B cell (primary cell): ENCODE measurements around the gene MARCHF3. TPM values are rescaled to one million over a fixed set of nuclear protein-coding genes. Genes with fewer than 3 reads are reported as not detected.

Source experiments
- ATAC-seq: fragments of 200-7000 bp; cut with Tn5 transposase; one replicate; pipeline ENCODE4 v1.10.0; 2021; ENCODE audit warnings: low read depth, mild to moderate bottlenecking, moderate number of reproducible peaks, moderate library complexity
- CTCF ChIA-PET: fragments of 350-600 bp; sonication (Branson Sonifier 250); formaldehyde crosslinking; loops from one replicate; lab custom pipeline; 2021; ENCODE audit warnings: antibody characterized with exemption, inconsistent platforms; lab: Charles Lee
- POLR2A ChIA-PET: fragments of 350-600 bp; sonication (Branson Sonifier 250); formaldehyde crosslinking; loops from one replicate; lab custom pipeline; 2021; ENCODE audit warnings: antibody characterized with exemption; lab: Charles Lee
- DNase-seq: peaks from one replicate; pipeline ENCODE4 v3.0.0; 2013
- H2AFZ ChIP-seq: 2 replicates; pipeline ENCODE4 v1.6.1; 2012; ENCODE audit warnings: mild to moderate bottlenecking, low read depth, low read length; ENCODE audit not compliant: insufficient read depth, poor library complexity, severe bottlenecking
- H3K27ac ChIP-seq, 2 donors: 1 replicate in 1 of 2; 2 replicates in 1 of 2; pipeline ENCODE4 v1.5.1; 2012 to 2013; ENCODE audit warnings: low read length in 2 of 2, mild to moderate bottlenecking in 2 of 2, moderate library complexity in 1 of 2
- H3K27me3 ChIP-seq, 4 experiments: fragments of 200-600 bp in 1 of 4; sonication (generic) in 1 of 4; replicated peaks in 1 of 4; 1 replicate in 2 of 4; 2 replicates in 2 of 4; pipeline versions ENCODE4 v1.6.1 to v1.7.0; 2013 to 2016; ENCODE audit warnings: low read length in 3 of 4, mild to moderate bottlenecking in 2 of 4, mixed read lengths in 1 of 4, moderate library complexity in 1 of 4; ENCODE audit not compliant: insufficient read depth in 4 of 4, control insufficient read depth in 3 of 4; ENCODE audit errors: control extremely low read depth in 1 of 4
- H3K36me3 ChIP-seq, 2 experiments: replicated peaks in 1 of 2; 1 replicate in 1 of 2; 2 replicates in 1 of 2; pipeline versions ENCODE4 v1.6.1 to v1.7.1; 2013; ENCODE audit warnings: low read length in 1 of 2; ENCODE audit not compliant: insufficient read depth in 2 of 2, control insufficient read depth in 1 of 2; ENCODE audit errors: control extremely low read depth in 1 of 2, extremely low read depth in 1 of 2
- H3K4me1 ChIP-seq, 2 donors: fragments of 200-600 bp in 1 of 2; sonication (generic) in 1 of 2; 1 replicate in 1 of 2; 2 replicates in 1 of 2; pipeline versions ENCODE4 v1.5.1 to v1.6.1; 2013 to 2017; ENCODE audit warnings: low read length in 2 of 2; ENCODE audit not compliant: control insufficient read depth in 2 of 2, insufficient read depth in 2 of 2
- H3K4me2 ChIP-seq: replicated peaks from 2 replicates; pipeline ENCODE3; 2012; ENCODE audit warnings: mild to moderate bottlenecking, low read depth, low read length; ENCODE audit not compliant: poor library complexity, severe bottlenecking
- H3K4me3 ChIP-seq, 5 experiments: fragments of 200-600 bp in 1 of 5; sonication (generic) in 1 of 5; 1 replicate in 3 of 5; 2 replicates in 2 of 5; pipeline versions ENCODE4 v1.5.1 to v1.7.0; 2011 to 2016; ENCODE audit warnings: low read length in 4 of 5, mild to moderate bottlenecking in 4 of 5, low read depth in 2 of 5, control low read depth in 1 of 5, moderate library complexity in 1 of 5; ENCODE audit not compliant: insufficient read depth in 1 of 5; ENCODE audit errors: control extremely low read depth in 1 of 5, extremely low read depth in 1 of 5
- H3K79me2 ChIP-seq: fragments of 200-600 bp; sonication (generic); one replicate; pipeline ENCODE4 v1.6.0; 2016; ENCODE audit warnings: low read length; ENCODE audit not compliant: control insufficient read depth, insufficient read depth
- H3K9ac ChIP-seq: fragments of 200-600 bp; sonication (generic); 2 replicates; pipeline ENCODE4 v1.6.1; 2017; ENCODE audit warnings: mild to moderate bottlenecking, low read length, moderate library complexity
- H3K9me3 ChIP-seq, 3 donors: one replicate each; pipeline versions ENCODE4 v1.6.1 to v1.7.1; 2013; ENCODE audit warnings: low read length in 2 of 3; ENCODE audit not compliant: control insufficient read depth in 2 of 3, insufficient read depth in 1 of 3; ENCODE audit errors: control extremely low read depth in 1 of 3
- H4K20me1 ChIP-seq: 2 replicates; pipeline ENCODE4 v1.6.0; 2012; ENCODE audit warnings: mild to moderate bottlenecking, low read length; ENCODE audit not compliant: insufficient read depth, control insufficient read depth, poor library complexity, severe bottlenecking
- H3K27ac Mint-ChIP-seq: one replicate; pipeline ENCODE4 v1.8.0; 2021; ENCODE audit warnings: mixed read lengths
- H3K27me3 Mint-ChIP-seq: one replicate; pipeline ENCODE4 v1.8.0; 2021; ENCODE audit warnings: mixed read lengths
- H3K4me1 Mint-ChIP-seq: one replicate; pipeline ENCODE4 v1.8.0; 2021; ENCODE audit warnings: mixed read lengths
- H3K4me3 Mint-ChIP-seq: one replicate; pipeline ENCODE4 v1.8.0; 2021; ENCODE audit warnings: mixed read lengths
- H3K9me3 Mint-ChIP-seq: one replicate; pipeline ENCODE4 v1.8.0; 2022; ENCODE audit warnings: mixed read lengths; ENCODE audit not compliant: insufficient read depth
- CTCF ChIP-seq: fragments of 200-600 bp; IDR thresholded peaks from one replicate; pipeline ENCODE4 v1.8.0; 2022; ENCODE audit warnings: antibody characterized with exemption, mild to moderate bottlenecking
- EZH2 ChIP-seq: IDR thresholded peaks from 2 replicates; pipeline ENCODE4 v1.6.1; 2012; ENCODE audit warnings: borderline replicate concordance, low read depth, mild to moderate bottlenecking, moderate library complexity, low read length; ENCODE audit not compliant: insufficient read depth, poor library complexity, severe bottlenecking
- WGBS: methylation state at CpG from one replicate; pipeline ENCODE4 v1.1.5; 2013; ENCODE audit warnings: missing lambda C conversion rate; ENCODE audit not compliant: insufficient coverage; 5-methylcytosine and 5-hydroxymethylcytosine counted together
- intact Hi-C: fragments of 100-400 bp; cut with micrococcal nuclease; formaldehyde crosslinking; loops from one replicate; pipeline ENCODE4 v1.10.0; 2022
- polyA plus RNA-seq: library from polyadenylated mRNA; depleted of rRNA; stranded (reverse); fragments of >200 nt; gene quantifications from 2 replicates; pipeline ENCODE4 v1.2.3, GENCODE V29; 2012
- total RNA-seq, 2 donors: library from RNA; stranded (reverse); fragments of 120-200 nt in 1 of 2; gene quantifications; 1 replicate in 1 of 2; 2 replicates in 1 of 2; pipeline versions ENCODE4 v1.2.3 to v1.2.4, GENCODE V29; 2013 to 2022

Gene MARCHF3
- total and polyA plus RNA-seq, 2 donors (not counting 1 experiment from before 2014, with no cell fraction given) = 31.6 to 35.0 TPM

GRCh38 chr5:126866851-126867636 is 163.3 kb downstream of the MARCHF3 start:
- intact Hi-C loops = no loop called here
- Mint-ChIP-seq H3K27ac (peak overlapping the region; percentile 27), H3K4me1 (peaks cover 16% of the 10 kb centered on the region), H3K9me3 (no peaks in the 10 kb centered on the region), H3K27me3 (no peaks in the 10 kb centered on the region), H3K4me3 (no peak overlapping the region)
- Histone ChIP-seq H3K4me2 (no peak overlapping the region), H3K9ac (no peak overlapping the region), H3K79me2 (no peaks in the 10 kb centered on the region), H2AFZ (no peak overlapping the region), H3K4me3 (no peak overlapping the region), H3K9me3 (no peaks in the 10 kb centered on the region), H3K27me3 (no peaks in the 10 kb centered on the region), H4K20me1 (no peaks in the 10 kb centered on the region), H3K36me3 (peaks cover 0 to under 1% of the 10 kb centered on the region in 2 experiments), H3K4me1 (peaks cover 15 to 16% of the 10 kb centered on the region in 2 donors), H3K27ac (no peak overlapping the region)
- CTCF ChIA-PET = interaction anchor here (2.2 kb wide), 1 partner anchor 29 kb away, joined by 5 read pairs; no protein-coding TSS in a partner anchor
- ATAC-seq (no peak), DNase-seq (no peak)
- 86% methylated on average over 7 of the region's 8 CpGs for WGBS
- POLR2A ChIA-PET = no interaction called here
- no peak for TF ChIP-seq EZH2
- TF ChIP-seq CTCF = no peak

GRCh38 chr5:126865299-126865698 is 165.1 kb downstream of the MARCHF3 start:
- ChIA-PET CTCF (no interaction called here), POLR2A (no interaction called here)
- Histone ChIP-seq H3K4me2 (no peak overlapping the region), H2AFZ (no peak overlapping the region), H4K20me1 (no peaks in the 10 kb centered on the region), H3K9ac (no peak overlapping the region), H3K4me1 (peaks cover 15 to 16% of the 10 kb centered on the region in 2 donors), H3K36me3 (no peaks in the 10 kb centered on the region), H3K4me3 (no peak overlapping the region), H3K9me3 (no peaks in the 10 kb centered on the region), H3K27ac (no peak overlapping the region), H3K79me2 (no peaks in the 10 kb centered on the region), H3K27me3 (no peaks in the 10 kb centered on the region)
- peaks cover 14% of the 10 kb centered on the region for H3K4me1 Mint-ChIP-seq
- no peak for DNase-seq
- no peak for ATAC-seq
- intact Hi-C loops = no loop called here
- no peak overlapping the region for H3K27ac Mint-ChIP-seq
- H3K9me3 Mint-ChIP-seq = no peaks in the 10 kb centered on the region
- H3K4me3 Mint-ChIP-seq = no peak overlapping the region
- no peak for TF ChIP-seq CTCF
- no peak for TF ChIP-seq EZH2
- 92% methylated on average over 2 of the region's 3 CpGs for WGBS
- no peaks in the 10 kb centered on the region for H3K27me3 Mint-ChIP-seq
